ENCODE data around the gene WBP1. TPM values are rescaled to one million over a fixed set of nuclear protein-coding genes. Genes with fewer than 3 reads are reported as not detected.
"Not testable (repeated sequence)": the region's sequence is repeated elsewhere in the genome, so short reads cannot be mapped to it uniquely, and the experiment has no call there.

WBP1 gene
- total and polyA plus RNA-seq, 7 experiments from 2014 or later, result 33.3 to 127 (median 58.9) TPM

DNA sequence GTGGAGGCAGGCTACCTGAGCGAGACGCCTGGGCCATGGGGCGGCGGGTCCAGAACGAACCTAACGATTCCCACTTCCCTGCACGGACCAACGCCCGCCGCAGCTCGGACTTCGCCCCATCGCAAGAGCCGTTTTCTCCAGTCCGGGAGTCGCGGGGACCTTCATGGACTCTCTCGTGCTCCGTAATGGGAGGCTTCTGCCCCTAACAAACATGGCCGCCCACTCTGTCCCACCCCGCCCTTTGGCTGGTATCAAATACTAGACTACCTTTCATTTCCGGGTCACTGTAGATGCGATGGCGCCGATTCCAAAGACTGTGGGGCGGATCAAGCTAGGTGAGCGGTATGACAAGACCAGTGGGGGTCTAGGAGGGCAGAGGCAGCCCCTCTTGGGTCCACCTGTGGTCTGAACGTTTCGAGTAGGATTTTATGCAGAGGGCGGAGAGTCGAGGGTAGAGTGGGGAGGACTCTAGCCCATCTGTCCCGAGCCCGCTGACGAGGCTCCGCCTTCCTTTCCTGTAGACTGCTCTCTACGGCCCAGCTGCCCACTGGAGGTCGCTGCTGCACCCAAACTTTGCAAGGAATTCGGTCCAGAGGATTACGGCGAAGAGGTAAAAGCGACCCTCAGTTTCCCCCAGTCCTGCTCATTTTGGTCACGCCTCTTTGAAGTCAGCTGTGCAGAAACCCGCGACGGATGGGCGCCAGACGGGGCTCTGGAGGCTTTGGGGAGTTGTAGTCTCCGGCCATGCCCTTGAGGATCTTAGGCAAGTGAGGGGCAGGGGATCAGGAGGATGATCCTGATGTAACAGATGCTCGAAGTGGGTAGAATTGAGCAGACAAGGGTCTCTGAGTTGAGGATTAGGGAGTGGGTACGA is 24.8 kb downstream of the WBP1 start, which contains the start of the genes CCDC142 and TTC31:
CCDC142 (minus strand) TSS at position 198 of the 874 bp plus-strand sequence; CDS start at position 37, 161 bp downstream.
TTC31 (plus strand) TSS at position 281 of the 874 bp plus-strand sequence; CDS start at position 296, 15 bp downstream.
- DNase-seq (peak; percentile 76 to 96 (median 96)), ATAC-seq (peak; percentile 96)
- H3K4me1 ChIP-seq (ENCODE audit: control insufficient read depth in 2 of 2, insufficient read depth in 2 of 2, low read length in 2 of 2), result peaks cover 22 to 26% of the 10 kb centered on the region in 2 donors
- ChIA-PET CTCF (interaction anchor here (0.7 to 6.2 kb wide), 16 partner anchors 10 to 104 kb away, joined by 3 to 59 read pairs (median 6); partner anchors contain the start of genes AUP1, DQX1, HTRA2 and INO80B), POLR2A (interaction anchor here (0.8 to 6.9 kb wide), 25 partner anchors 9 to 746 kb away, joined by 3 to 197 read pairs (median 5); partner anchors contain the start of genes AUP1, C2orf81, HTRA2 and INO80B)
- peaks cover 21 to 59% (median 41%) of the 10 kb centered on the region in 7 donors for H3K4me1 Mint-ChIP-seq
- peak within 1 kb of the TSS; percentile 93 to 100 (median 99) for H3K27ac Mint-ChIP-seq
- H3K27me3 Mint-ChIP-seq, result no peaks in the 10 kb centered on the region
- no peaks in the 10 kb centered on the region for H3K9me3 ChIP-seq (ENCODE audit: control insufficient read depth in 2 of 3, low read length in 3 of 3)
- H3K36me3 ChIP-seq (ENCODE audit: control insufficient read depth in 2 of 3, insufficient read depth in 3 of 3, low read length in 3 of 3), result peaks cover 0 to 36% (median 0%) of the 10 kb centered on the region in 3 experiments
- H3K4me3 Mint-ChIP-seq, result peak within 1 kb of the TSS; percentile 91 to 100 (median 98)
- H3K9me3 Mint-ChIP-seq, result no peaks in the 10 kb centered on the region
- no peaks in the 10 kb centered on the region for H3K27me3 ChIP-seq (ENCODE audit: control insufficient read depth in 2 of 2, insufficient read depth in 2 of 2, low read length in 2 of 2)
- peak within 1 kb of the TSS; percentile 85 for H3K27ac ChIP-seq (ENCODE audit: low read depth, low read length)
- intact Hi-C loops (cut with micrococcal nuclease), result loop anchor here (1.0 to 10.0 kb wide), 18 partner anchors 11 to 1248 kb away; partner anchors contain the start of genes AUP1 (in 2 of the 2), C2orf81 (in 2 of the 2), HTRA2 (in 2 of the 2) and MRPL53 (in 2 of the 2)
- peak within 1 kb of the TSS; percentile 99 for H3K4me3 ChIP-seq (ENCODE audit: low read length)
- H3K36me3 Mint-ChIP-seq, result peaks cover 4 to 22% (median 12%) of the 10 kb centered on the region in 5 donors

DNA sequence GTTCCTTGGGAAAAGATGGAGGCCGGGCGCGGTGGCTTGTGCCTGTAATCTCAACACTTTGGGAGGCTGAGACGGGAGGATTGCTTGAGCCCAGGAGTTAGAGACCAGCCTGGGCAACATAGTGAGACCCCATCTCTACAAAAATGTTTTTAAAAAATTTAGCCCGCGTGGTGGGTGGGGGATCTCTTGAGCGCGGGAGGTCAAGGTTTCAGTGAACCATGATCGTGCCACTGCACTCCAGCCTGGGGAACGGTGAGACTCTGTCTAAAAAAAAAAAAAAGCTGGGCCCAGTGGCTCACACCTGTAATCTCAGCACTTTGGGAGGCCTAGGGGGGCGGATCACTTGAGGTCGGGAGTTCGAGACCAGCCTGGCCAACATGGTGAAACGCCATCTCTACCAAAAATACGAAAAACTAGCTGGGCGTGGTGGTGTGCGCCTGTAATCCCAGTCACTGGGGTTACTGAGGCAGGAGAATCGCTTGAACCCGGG is 25.5 kb downstream of the WBP1 start:
- Histone ChIP-seq H3K4me3 (ENCODE audit: low read length) (peak overlapping the region; percentile 99), H3K4me1 (ENCODE audit: control insufficient read depth in 2 of 2, insufficient read depth in 2 of 2, low read length in 2 of 2) (peaks cover 22 to 26% of the 10 kb centered on the region in 2 donors), H3K36me3 (ENCODE audit: control insufficient read depth in 2 of 3, insufficient read depth in 3 of 3, low read length in 3 of 3) (peaks cover 0 to 41% (median 0%) of the 10 kb centered on the region in 3 experiments)
- H3K9me3 Mint-ChIP-seq; H3K27ac ChIP-seq (ENCODE audit: low read depth, low read length); H3K27me3 Mint-ChIP-seq; DNase-seq; H3K9me3 ChIP-seq (ENCODE audit: control insufficient read depth in 2 of 3, low read length in 3 of 3); H3K27me3 ChIP-seq (ENCODE audit: control insufficient read depth in 2 of 2, insufficient read depth in 2 of 2, low read length in 2 of 2); ATAC-seq: not testable (repeated sequence)
- peaks cover 21 to 59% (median 41%) of the 10 kb centered on the region in 7 donors for H3K4me1 Mint-ChIP-seq
- CTCF ChIA-PET, result interaction anchor here (0.7 to 6.2 kb wide), 10 partner anchors 20 to 104 kb away, joined by 3 to 59 read pairs (median 9); partner anchors contain the start of genes AUP1, HTRA2, INO80B and WBP1
- peak overlapping the region; percentile 93 to 100 (median 99) for H3K27ac Mint-ChIP-seq
- peak overlapping the region; percentile 91 to 100 (median 98) for H3K4me3 Mint-ChIP-seq
- intact Hi-C loops (cut with micrococcal nuclease), result loop anchor here (1.0 to 10.0 kb wide), 18 partner anchors 11 to 1249 kb away; partner anchors contain the start of genes AUP1 (in 2 of the 2), C2orf81 (in 2 of the 2), HTRA2 (in 2 of the 2) and MRPL53 (in 2 of the 2)
- POLR2A ChIA-PET, result interaction anchor here (0.8 to 6.9 kb wide), 16 partner anchors 8 to 704 kb away, joined by 3 to 197 read pairs (median 6); partner anchors contain the start of genes AUP1, C2orf81, HTRA2 and INO80B
- H3K36me3 Mint-ChIP-seq, result peaks cover 4 to 22% (median 12%) of the 10 kb centered on the region in 5 donors

DNA sequence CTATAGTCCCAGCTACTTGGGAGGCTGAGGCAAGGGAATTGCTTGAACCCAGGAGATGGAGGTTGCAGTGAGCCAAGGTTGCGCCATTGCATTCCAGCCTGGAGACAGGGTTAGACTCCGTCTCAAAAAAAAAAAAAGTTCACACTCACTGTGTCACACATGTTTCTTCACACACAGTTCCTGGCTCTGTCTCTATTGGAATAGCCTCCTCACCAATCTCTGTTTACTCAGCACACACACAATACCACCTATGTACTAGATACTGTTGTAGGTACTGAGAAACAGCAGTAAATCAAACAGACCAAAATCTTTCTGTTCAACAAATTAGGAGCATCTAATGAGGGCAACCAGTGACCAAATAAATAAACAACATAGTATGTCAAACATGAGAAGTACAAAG is 27.9 kb downstream of the WBP1 start:
- Mint-ChIP-seq H3K4me1 (peaks cover 15 to 40% (median 25%) of the 10 kb centered on the region in 7 donors), H3K36me3 (peaks cover 13 to 30% (median 24%) of the 10 kb centered on the region in 5 donors), H3K4me3 (peak overlapping the region in 1 of 10 donors; percentile 28), H3K27ac (no peak overlapping the region), H3K27me3 (no peaks in the 10 kb centered on the region), H3K9me3 (peaks cover 0 to 2% (median 0%) of the 10 kb centered on the region in 11 donors)
- Histone ChIP-seq H3K4me3 (ENCODE audit: low read length) (no peak overlapping the region), H3K4me1 (ENCODE audit: control insufficient read depth in 2 of 2, insufficient read depth in 2 of 2, low read length in 2 of 2) (peaks cover 16 to 19% of the 10 kb centered on the region in 2 donors), H3K36me3 (ENCODE audit: control insufficient read depth in 2 of 3, insufficient read depth in 3 of 3, low read length in 3 of 3) (peaks cover 5 to 50% (median 8%) of the 10 kb centered on the region in 3 experiments), H3K27ac (ENCODE audit: low read depth, low read length) (no peak overlapping the region), H3K9me3 (ENCODE audit: control insufficient read depth in 2 of 3, low read length in 3 of 3) (no peaks in the 10 kb centered on the region), H3K27me3 (ENCODE audit: control insufficient read depth in 2 of 2, insufficient read depth in 2 of 2, low read length in 2 of 2) (no peaks in the 10 kb centered on the region)
- DNase-seq (no peak), ATAC-seq (no peak)
- ChIA-PET POLR2A (no interaction called here), CTCF (interaction anchor here (0.6 kb wide), 1 partner anchor 103 kb away, joined by 3 read pairs; no protein-coding TSS in a partner anchor)
- intact Hi-C loops (cut with micrococcal nuclease), result loop anchor here in 1 of 2 donors (10.0 kb wide), 1 partner anchor 1251 kb away; the partner anchor contains the start of genes CCT7 and PRADC1

DNA sequence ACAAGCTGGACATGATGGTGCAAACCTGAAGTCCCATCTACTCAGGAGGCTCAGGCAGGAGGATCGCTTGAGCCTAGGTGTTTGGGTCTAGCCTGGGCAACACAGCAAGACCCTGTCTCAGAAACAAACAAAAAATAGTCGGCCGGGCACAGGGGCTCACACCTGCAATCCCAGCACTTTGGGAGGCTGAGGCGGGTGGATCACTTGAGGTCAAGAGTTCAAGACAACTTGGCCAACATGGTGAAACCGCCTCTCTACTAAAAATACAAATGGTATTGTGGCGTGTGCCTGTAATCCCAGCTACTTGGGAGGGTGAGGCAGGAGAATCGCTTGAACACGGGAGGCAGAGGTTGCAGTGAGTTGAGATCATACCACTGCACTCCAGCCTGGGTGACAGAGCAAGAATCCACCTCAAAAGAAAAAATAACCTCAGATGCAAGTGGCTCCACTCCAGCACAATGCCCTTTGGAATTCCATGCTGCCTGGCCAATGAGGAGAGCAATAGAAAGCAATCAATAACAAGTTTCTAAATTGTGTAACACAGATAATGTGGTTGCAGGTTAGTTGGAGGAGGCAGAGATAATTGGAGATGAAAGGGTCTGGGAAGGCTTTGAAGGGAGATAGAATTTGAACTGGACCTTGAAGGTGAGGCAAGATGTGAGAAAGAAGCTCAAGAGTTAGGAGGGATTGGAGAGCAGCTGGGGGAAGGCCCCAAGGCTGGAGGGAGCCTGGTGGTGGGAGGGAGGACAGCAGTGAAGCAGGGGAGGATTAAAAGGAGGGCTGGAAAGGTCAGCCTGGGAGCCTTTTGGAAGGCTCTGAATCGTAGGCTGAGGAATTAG is 30.6 kb downstream of the WBP1 start:
- H3K36me3 ChIP-seq (ENCODE audit: control insufficient read depth in 2 of 3, insufficient read depth in 3 of 3, low read length in 3 of 3), result peaks cover 5 to 65% (median 8%) of the 10 kb centered on the region in 3 experiments
- ATAC-seq (no peak), DNase-seq (no peak)
- H3K4me3 ChIP-seq (ENCODE audit: low read length), result no peak overlapping the region
- Mint-ChIP-seq H3K9me3 (peaks cover 0 to 2% (median 0%) of the 10 kb centered on the region in 11 donors), H3K4me1 (peaks cover 3 to 18% (median 10%) of the 10 kb centered on the region in 7 donors), H3K4me3 (no peak overlapping the region), H3K27ac (no peak overlapping the region), H3K27me3 (no peaks in the 10 kb centered on the region), H3K36me3 (peaks cover 17 to 51% (median 27%) of the 10 kb centered on the region in 5 donors)
- intact Hi-C loops (cut with micrococcal nuclease), result loop anchor here in 1 of 2 donors (10.0 kb wide), 1 partner anchor 1254 kb away; the partner anchor contains the start of genes CCT7 and PRADC1
- POLR2A ChIA-PET, result interaction anchor here (0.5 to 1.0 kb wide), 3 partner anchors 16 to 665 kb away, joined by 3 to 5 read pairs (median 4); partner anchors contain the start of genes MRPL53 and WBP1
- H3K9me3 ChIP-seq (ENCODE audit: control insufficient read depth in 2 of 3, low read length in 3 of 3), result no peaks in the 10 kb centered on the region
- H3K27me3 ChIP-seq (ENCODE audit: control insufficient read depth in 2 of 2, insufficient read depth in 2 of 2, low read length in 2 of 2), result no peaks in the 10 kb centered on the region
- H3K4me1 ChIP-seq (ENCODE audit: control insufficient read depth in 2 of 2, insufficient read depth in 2 of 2, low read length in 2 of 2), result peaks cover 0 to 3% of the 10 kb centered on the region in 2 donors
- CTCF ChIA-PET, result interaction anchor here (1.3 kb wide), 1 partner anchor 99 kb away, joined by 4 read pairs; no protein-coding TSS in a partner anchor
- no peak overlapping the region for H3K27ac ChIP-seq (ENCODE audit: low read depth, low read length)

DNA sequence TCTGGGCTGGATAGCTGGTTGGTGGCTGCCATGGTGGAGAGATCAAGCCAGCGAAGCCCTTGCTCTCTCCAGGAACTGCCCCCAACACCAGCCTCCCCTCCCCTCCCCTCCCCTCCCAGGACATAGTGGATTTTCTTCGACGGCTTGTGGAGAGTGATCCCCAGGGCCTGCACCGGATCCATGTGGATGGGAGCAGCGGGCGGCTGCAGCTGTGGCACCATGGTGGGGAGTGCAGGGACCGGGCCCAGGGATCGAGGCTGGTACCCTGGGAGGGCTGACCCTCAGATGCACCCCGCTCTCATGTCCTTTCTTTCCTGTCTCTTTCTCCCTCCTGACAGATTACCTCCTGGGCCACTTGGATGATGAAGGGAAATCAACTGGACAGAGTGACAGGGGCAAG is 31.7 kb downstream of the WBP1 start:
- intact Hi-C loops (cut with micrococcal nuclease), result loop anchor here in 1 of 2 donors (10.0 kb wide), 1 partner anchor 1255 kb away; the partner anchor contains the start of genes CCT7 and PRADC1
- CTCF ChIA-PET, result no interaction called here
- peaks cover 5 to 71% (median 8%) of the 10 kb centered on the region in 3 experiments for H3K36me3 ChIP-seq (ENCODE audit: control insufficient read depth in 2 of 3, insufficient read depth in 3 of 3, low read length in 3 of 3)
- Mint-ChIP-seq H3K4me1 (peaks cover 3 to 13% (median 10%) of the 10 kb centered on the region in 7 donors), H3K27ac (no peak overlapping the region), H3K36me3 (peaks cover 18 to 56% (median 27%) of the 10 kb centered on the region in 5 donors), H3K9me3 (peaks cover 0 to 2% (median 0%) of the 10 kb centered on the region in 11 donors), H3K4me3 (no peak overlapping the region), H3K27me3 (no peaks in the 10 kb centered on the region)
- H3K27me3 ChIP-seq (ENCODE audit: control insufficient read depth in 2 of 2, insufficient read depth in 2 of 2, low read length in 2 of 2), result no peaks in the 10 kb centered on the region
- no peak overlapping the region for H3K4me3 ChIP-seq (ENCODE audit: low read length)
- no peaks in the 10 kb centered on the region for H3K9me3 ChIP-seq (ENCODE audit: control insufficient read depth in 2 of 3, low read length in 3 of 3)
- H3K27ac ChIP-seq (ENCODE audit: low read depth, low read length), result no peak overlapping the region
- no peak for ATAC-seq
- POLR2A ChIA-PET, result interaction anchor here (1.0 kb wide), 1 partner anchor 17 kb away, joined by 3 read pairs; the partner anchor contains the start of gene MRPL53
- no peak for DNase-seq
- no peaks in the 10 kb centered on the region for H3K4me1 ChIP-seq (ENCODE audit: control insufficient read depth in 2 of 2, insufficient read depth in 2 of 2, low read length in 2 of 2)

Data from naive thymus-derived CD4-positive, alpha-beta T cell (primary cell).